HepG2 (cell line): ENCODE results near the gene SEC14L5. TPM values are rescaled to one million over a fixed set of nuclear protein-coding genes. Genes with fewer than 3 reads are reported as not detected.

Source experiments
- ATF7 ChIP-seq, 2 experiments: fragments of 450-650 bp in 1 of 2; sonication (generic) in 1 of 2; formaldehyde crosslinking in 1 of 2; IDR thresholded peaks; 2 replicates each; pipeline versions ENCODE4 v1.4.0 to v1.6.1; 2016 to 2020; ENCODE audit warnings: antibody characterized with exemption in 1 of 2, mild to moderate bottlenecking in 1 of 2, missing genetic modification reagents in 1 of 2
- CBX1 ChIP-seq: IDR thresholded peaks from one replicate; pipeline ENCODE4 v1.6.1; 2016; ENCODE audit warnings: antibody characterized with exemption, low read depth
- DNMT3B ChIP-seq: conservative IDR thresholded peaks from 2 replicates; pipeline ENCODE4 v1.6.1; 2016; ENCODE audit warnings: missing biosample characterization, control low read depth
- HNF4A ChIP-seq: sonication (generic); formaldehyde crosslinking; IDR thresholded peaks from 2 replicates; pipeline ENCODE4 v1.4.0; 2020; ENCODE audit warnings: missing genetic modification reagents
- KLF15 ChIP-seq: sonication (generic); formaldehyde crosslinking; IDR thresholded peaks from 2 replicates; pipeline ENCODE4 v1.8.1; 2023; ENCODE audit warnings: borderline replicate concordance, mild to moderate bottlenecking, inconsistent platforms, missing genetic modification reagents, mixed read lengths
- LBX2 ChIP-seq: sonication (generic); formaldehyde crosslinking; IDR thresholded peaks from 2 replicates; pipeline ENCODE4 v1.5.0; 2020; ENCODE audit warnings: missing genetic modification reagents, mild to moderate bottlenecking, borderline replicate concordance
- LCORL ChIP-seq, 2 experiments: fragments of 450-650 bp in 1 of 2; sonication (generic) in 1 of 2; formaldehyde crosslinking in 1 of 2; IDR thresholded peaks; 2 replicates each; pipeline versions ENCODE4 v1.5.0 to v1.6.1; 2017 to 2020; ENCODE audit warnings: antibody characterized with exemption in 1 of 2, missing genetic modification reagents in 1 of 2
- MXI1 ChIP-seq: IDR thresholded peaks from 3 replicates; pipeline ENCODE4 v1.6.1; 2012; ENCODE audit warnings: low read depth, low read length, inconsistent platforms, borderline replicate concordance
- PAF1 ChIP-seq: IDR thresholded peaks from 2 replicates; pipeline ENCODE4 v1.6.1; 2016; ENCODE audit warnings: missing genetic modification reagents, missing compliant biosample characterization
- RFX1 ChIP-seq: fragments of 450-650 bp; IDR thresholded peaks from 2 replicates; pipeline ENCODE4 v1.6.1; 2017
- SMC3 ChIP-seq: IDR thresholded peaks from 2 replicates; pipeline ENCODE4 v1.6.1; 2011; ENCODE audit warnings: low read length, improper control_type of control experiment
- SNAPC2 ChIP-seq: sonication (generic); formaldehyde crosslinking; IDR thresholded peaks from 2 replicates; pipeline ENCODE4 v1.8.1; 2022; ENCODE audit warnings: mild to moderate bottlenecking, missing genetic modification reagents
- TCF7L2 ChIP-seq: IDR thresholded peaks from 2 replicates; pipeline ENCODE4 v1.6.1; 2011; ENCODE audit warnings: mild to moderate bottlenecking, low read depth, low read length, moderate library complexity
- TOE1 ChIP-seq: sonication (generic); formaldehyde crosslinking; IDR thresholded peaks from 2 replicates; pipeline ENCODE4 v1.4.0; 2020; ENCODE audit warnings: mild to moderate bottlenecking, missing genetic modification reagents
- TOPORS ChIP-seq: sonication (generic); formaldehyde crosslinking; IDR thresholded peaks from 2 replicates; pipeline ENCODE4 v1.8.0; 2023; ENCODE audit warnings: mild to moderate bottlenecking, missing genetic modification reagents
- ZBTB14 ChIP-seq: sonication (generic); formaldehyde crosslinking; IDR thresholded peaks from 2 replicates; pipeline ENCODE4 v1.4.0; 2020; ENCODE audit warnings: missing genetic modification reagents
- ZBTB26 ChIP-seq: IDR thresholded peaks from 2 replicates; pipeline ENCODE4 v1.6.1; 2016; ENCODE audit warnings: missing compliant biosample characterization, missing genetic modification reagents, borderline replicate concordance
- ZNF30 ChIP-seq: sonication (generic); formaldehyde crosslinking; IDR thresholded peaks from 2 replicates; pipeline ENCODE4 v1.5.0; 2020; ENCODE audit warnings: mild to moderate bottlenecking, missing genetic modification reagents
- ZNF329 ChIP-seq: sonication (generic); formaldehyde crosslinking; IDR thresholded peaks from 2 replicates; pipeline ENCODE4 v1.9.0; 2021; ENCODE audit warnings: low read depth, mild to moderate bottlenecking, missing genetic modification reagents
- ZNF572 ChIP-seq: sonication (generic); formaldehyde crosslinking; IDR thresholded peaks from 2 replicates; pipeline ENCODE4 v1.5.1; 2020; ENCODE audit warnings: mild to moderate bottlenecking, missing genetic modification reagents
- ZNF652 ChIP-seq: IDR thresholded peaks from 2 replicates; pipeline ENCODE4 v1.6.1; 2016; ENCODE audit warnings: low read depth, borderline replicate concordance
- ZNF891 ChIP-seq: sonication (generic); formaldehyde crosslinking; IDR thresholded peaks from 2 replicates; pipeline ENCODE4 v1.5.0; 2020; ENCODE audit warnings: mild to moderate bottlenecking, missing genetic modification reagents
- polyA plus RNA-seq, 8 experiments: library from polyadenylated mRNA; depleted of rRNA in 3 of 8; stranded (reverse) in 7 of 8; unstranded in 1 of 8; fragments of >200 nt; fragmentation: Illumina TruSeq in 4 of 8; extraction: Trizol in 4 of 8; gene quantifications; 2 replicates each; pipeline versions ENCODE4 v1.2.1 to v1.2.3, GENCODE V29; 2011 to 2016; ENCODE audit warnings: low read depth in 4 of 8, missing spikeins in 1 of 8, mixed read lengths in 1 of 8; ENCODE audit not compliant: insufficient read depth in 1 of 8
- total RNA-seq, 5 experiments: library from RNA; depleted of rRNA; stranded (reverse); fragments of >200 nt; fragmentation: Illumina TruSeq; extraction: Trizol; gene quantifications; 2 replicates each; pipeline ENCODE4 v1.2.3, GENCODE V29; 2016; ENCODE audit warnings: low read depth in 1 of 5
- TF ChIP-seq, protein P1 (sequence below): sonication (generic); formaldehyde crosslinking; conservative IDR thresholded peaks from 2 replicates; pipeline ENCODE4 v1.4.0; 2020; ENCODE audit warnings: missing genetic modification reagents
- TF ChIP-seq, protein P2 (sequence below): sonication (generic); formaldehyde crosslinking; IDR thresholded peaks from 2 replicates; pipeline ENCODE4 v1.4.0; 2020; ENCODE audit warnings: missing genetic modification reagents

Gene SEC14L5
- total and polyA plus RNA-seq, 2 of the 13 experiments (the other 11 are each of a cell fraction or from before 2014, with no cell fraction given) = 0.40 to 0.42 TPM

GRCh38 chr16:5034167-5034523, 76.0 kb downstream of the SEC14L5 start (continued):
- TF ChIP-seq, protein P1, sequence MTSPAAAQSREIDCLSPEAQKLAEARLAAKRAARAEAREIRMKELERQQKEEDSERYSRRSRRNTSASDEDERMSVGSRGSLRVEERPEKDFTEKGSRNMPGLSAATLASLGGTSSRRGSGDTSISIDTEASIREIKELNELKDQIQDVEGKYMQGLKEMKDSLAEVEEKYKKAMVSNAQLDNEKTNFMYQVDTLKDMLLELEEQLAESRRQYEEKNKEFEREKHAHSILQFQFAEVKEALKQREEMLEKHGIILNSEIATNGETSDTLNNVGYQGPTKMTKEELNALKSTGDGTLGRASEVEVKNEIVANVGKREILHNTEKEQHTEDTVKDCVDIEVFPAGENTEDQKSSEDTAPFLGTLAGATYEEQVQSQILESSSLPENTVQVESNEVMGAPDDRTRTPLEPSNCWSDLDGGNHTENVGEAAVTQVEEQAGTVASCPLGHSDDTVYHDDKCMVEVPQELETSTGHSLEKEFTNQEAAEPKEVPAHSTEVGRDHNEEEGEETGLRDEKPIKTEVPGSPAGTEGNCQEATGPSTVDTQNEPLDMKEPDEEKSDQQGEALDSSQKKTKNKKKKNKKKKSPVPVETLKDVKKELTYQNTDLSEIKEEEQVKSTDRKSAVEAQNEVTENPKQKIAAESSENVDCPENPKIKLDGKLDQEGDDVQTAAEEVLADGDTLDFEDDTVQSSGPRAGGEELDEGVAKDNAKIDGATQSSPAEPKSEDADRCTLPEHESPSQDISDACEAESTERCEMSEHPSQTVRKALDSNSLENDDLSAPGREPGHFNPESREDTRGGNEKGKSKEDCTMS (CRISPR knock-in tag) = no peak
- no peak for TF ChIP-seq TCF7L2
- TF ChIP-seq TOPORS (CRISPR knock-in tag) = no peak
- no peak for TF ChIP-seq SMC3
- no peak for TF ChIP-seq LBX2 (CRISPR knock-in tag)
- 0 out of 2 replicates have a peak, but pooled peaks have one; percentile 3 for TF ChIP-seq TOE1
- TF ChIP-seq SNAPC2 = 0 out of 2 replicates have a peak, but pooled peaks have one; percentile 2
- TF ChIP-seq ZBTB14 (CRISPR knock-in tag) = no peak
- no peak for TF ChIP-seq KLF15 (CRISPR knock-in tag)
- TF ChIP-seq ZNF891 (CRISPR knock-in tag) = no peak
- TF ChIP-seq RFX1 = no peak
- TF ChIP-seq HNF4A (CRISPR knock-in tag) = no peak
- no peak for TF ChIP-seq ZBTB26
- TF ChIP-seq, protein P2, sequence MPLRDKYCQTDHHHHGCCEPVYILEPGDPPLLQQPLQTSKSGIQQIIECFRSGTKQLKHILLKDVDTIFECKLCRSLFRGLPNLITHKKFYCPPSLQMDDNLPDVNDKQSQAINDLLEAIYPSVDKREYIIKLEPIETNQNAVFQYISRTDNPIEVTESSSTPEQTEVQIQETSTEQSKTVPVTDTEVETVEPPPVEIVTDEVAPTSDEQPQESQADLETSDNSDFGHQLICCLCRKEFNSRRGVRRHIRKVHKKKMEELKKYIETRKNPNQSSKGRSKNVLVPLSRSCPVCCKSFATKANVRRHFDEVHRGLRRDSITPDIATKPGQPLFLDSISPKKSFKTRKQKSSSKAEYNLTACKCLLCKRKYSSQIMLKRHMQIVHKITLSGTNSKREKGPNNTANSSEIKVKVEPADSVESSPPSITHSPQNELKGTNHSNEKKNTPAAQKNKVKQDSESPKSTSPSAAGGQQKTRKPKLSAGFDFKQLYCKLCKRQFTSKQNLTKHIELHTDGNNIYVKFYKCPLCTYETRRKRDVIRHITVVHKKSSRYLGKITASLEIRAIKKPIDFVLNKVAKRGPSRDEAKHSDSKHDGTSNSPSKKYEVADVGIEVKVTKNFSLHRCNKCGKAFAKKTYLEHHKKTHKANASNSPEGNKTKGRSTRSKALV (CRISPR knock-in tag) = peak; percentile 19; the same call in 1 of the 2 replicates
- no peak for TF ChIP-seq PAF1 (CRISPR knock-in tag)
- no peak for TF ChIP-seq MXI1
- TF ChIP-seq LCORL (IDR thresholded peaks at IDR 0.05) = 0 out of 2 replicates have a peak, but pooled peaks have one; percentile 33
- no peak for TF ChIP-seq LCORL (CRISPR knock-in tag; IDR thresholded peaks at IDR 0.05)
- 0 out of 2 replicates have a peak, but pooled peaks have one; percentile 14 for TF ChIP-seq DNMT3B (CRISPR knock-in tag)
- no peak for TF ChIP-seq ZNF329
- TF ChIP-seq ZNF652 (CRISPR knock-in tag) = no peak
- TF ChIP-seq CBX1 = no peak
- no peak for TF ChIP-seq ZNF30 (CRISPR knock-in tag)
- peak; percentile 78 for TF ChIP-seq ATF7 (IDR thresholded peaks at IDR 0.05)
- no peak for TF ChIP-seq ATF7 (CRISPR knock-in tag; IDR thresholded peaks at IDR 0.05)
- no peak for TF ChIP-seq ZNF572
